Measurements from ENCODE around the gene SLMAP. TPM values are rescaled to one million over a fixed set of nuclear protein-coding genes. Genes with fewer than 3 reads are reported as not detected.

Gene SLMAP
- total and polyA plus RNA-seq, 2 of the 4 experiments (the other 2 are of a cell fraction): 15.5 to 26.5 TPM

- Histone ChIP-seq H3K4ac (ENCODE audit: low read depth, low read length) (no peak overlapping the region), H2AK5ac (ENCODE audit: low read depth, low read length) (no peak overlapping the region), H3K4me2 (ENCODE audit: low read depth, low read length) (no peak overlapping the region), H3K27ac (ENCODE audit: insufficient read depth, low read length) (no peak overlapping the region), H2BK20ac (ENCODE audit: low read depth, low read length) (no peak overlapping the region), H2BK15ac (ENCODE audit: low read depth, low read length) (no peak overlapping the region), H3K4me3 (ENCODE audit: insufficient read depth, low read depth, low read length) (no peak overlapping the region), H4K20me1 (ENCODE audit: insufficient read depth, low read length) (no peaks in the 10 kb centered on the region), H3K56ac (ENCODE audit: extremely low read depth, insufficient read depth, low read length) (no peak overlapping the region), H4K91ac (ENCODE audit: insufficient read depth, low read depth, low read length) (no peak overlapping the region), H3K9me1 (ENCODE audit: insufficient read depth, low read length) (no peaks in the 10 kb centered on the region; the same call in 1 of the 2 replicates), H4K5ac (ENCODE audit: low read depth, low read length) (no peak overlapping the region), H3K18ac (ENCODE audit: low read depth, low read length) (no peak overlapping the region), H3K36me3 (ENCODE audit: control insufficient read depth, insufficient read depth, low read length) (no peaks in the 10 kb centered on the region), H2AK9ac (replicated peaks; ENCODE audit: low read depth, low read length, poor library complexity) (no peak overlapping the region), H2AFZ (replicated peaks; ENCODE audit: low read length, poor library complexity) (no peak overlapping the region), H3K23ac (ENCODE audit: low read depth, low read length) (no peak overlapping the region), H3K4me1 (ENCODE audit: control insufficient read depth, insufficient read depth, low read length) (peaks cover 5% of the 10 kb centered on the region), H3K79me1 (ENCODE audit: low read depth in 1 of 2, low read length in 2 of 2) (no peaks in the 10 kb centered on the region), H3K9ac (ENCODE audit: low read depth, low read length) (no peak overlapping the region), H2BK120ac (ENCODE audit: low read depth, low read length) (no peak overlapping the region), H2BK5ac (ENCODE audit: low read depth, low read length, poor library complexity, severe bottlenecking) (no peak overlapping the region), H4K8ac (ENCODE audit: low read depth in 2 of 2, low read length in 2 of 2) (no peak overlapping the region), H3K27me3 (ENCODE audit: control insufficient read depth, insufficient read depth, low read length) (no peaks in the 10 kb centered on the region), H3K14ac (replicated peaks; ENCODE audit: low read depth, low read length) (no peak overlapping the region), H3K9me3 (ENCODE audit: control insufficient read depth, insufficient read depth, low read length) (no peaks in the 10 kb centered on the region)
- intact Hi-C loops (cut with micrococcal nuclease): no loop called here
- in situ Hi-C loops (cut with MboI; ENCODE audit: low sequenced_read_pairs): no loop called here
- DNase-seq: peak; percentile 14
- POLR2A ChIA-PET (ENCODE audit: unreplicated experiment): no interaction called here
- CTCF ChIA-PET: no interaction called here
- no peak for TF ChIP-seq RFX5 (IDR thresholded peaks at IDR 0.05; ENCODE audit: low read depth, low read length)
- no peak for TF ChIP-seq FOS (IDR thresholded peaks at IDR 0.05; ENCODE audit: low read depth, low read length)
- TF ChIP-seq POLR2A (IDR thresholded peaks at IDR 0.05; ENCODE audit: low read depth, low read length): no peak
- no peak for TF ChIP-seq USF2 (IDR thresholded peaks at IDR 0.05; ENCODE audit: low read depth, low read length)
- no peak for TF ChIP-seq CEBPB (IDR thresholded peaks at IDR 0.05; ENCODE audit: low read depth, low read length)
- TF ChIP-seq MAFK (IDR thresholded peaks at IDR 0.05; ENCODE audit: low read depth, low read length): no peak
- no peak for TF ChIP-seq MAZ (IDR thresholded peaks at IDR 0.05; ENCODE audit: borderline replicate concordance, low read depth, low read length)
- TF ChIP-seq CTCF (conservative IDR thresholded peaks at IDR 0.05; ENCODE audit: low read depth, low read length): no peak
- TF ChIP-seq NFE2L2 (IDR thresholded peaks at IDR 0.05; ENCODE audit: low read depth, low read length): no peak
- TF ChIP-seq ELK1 (IDR thresholded peaks at IDR 0.05; ENCODE audit: borderline replicate concordance, low read depth, low read length): no peak
- no peak for TF ChIP-seq MXI1 (IDR thresholded peaks at IDR 0.05; ENCODE audit: borderline replicate concordance, low read depth, low read length)
- TF ChIP-seq CHD1 (IDR thresholded peaks at IDR 0.05; ENCODE audit: low read depth, low read length): no peak
- no peak for TF ChIP-seq SMC3 (IDR thresholded peaks at IDR 0.05; ENCODE audit: low read depth, low read length)
- 100% methylated on average over 1 of the region's 2 CpGs; no CpG with 5 or more reads in 1 of the 2 experiments for WGBS, 2 experiments (ENCODE audit: extremely low coverage in 2 of 2, insufficient read length in 1 of 2)
- dilution Hi-C loops (cut with HindIII; ENCODE audit: low sequenced_read_pairs, unreplicated experiment): no loop called here
- BruUV-seq (replicated peaks): no TSS peak
- peak; percentile 61 for ATAC-seq (ENCODE audit: low read depth)
These were observed 22.3 kb upstream of the SLMAP start for GRCh38 chr3:57733790-57734189.
